GM12878 (cell line): ENCODE data around the gene TTLL4. TPM values are rescaled to one million over a fixed set of nuclear protein-coding genes. Genes with fewer than 3 reads are reported as not detected.

Source experiments
- ATAC-seq: fragments of 200-7000 bp; cut with Tn5 transposase; 3 replicates; pipeline ENCODE4 v1.9.1; 2020; ENCODE audit warnings: mild to moderate bottlenecking, moderate library complexity
- BruUV-seq: library from RNA; stranded (reverse); fragments of 400-500 nt; replicated peaks from 2 replicates; lab custom pipeline; 2021; lab: Mats Ljungman, UMichigan
- CTCF ChIA-PET: fragments of 300-600 bp; sonication (Branson Sonifier 250); formaldehyde crosslinking; extraction: SDS; loops from one replicate; lab custom pipeline; 2021; ENCODE audit warnings: inconsistent platforms; lab: Yijun Ruan, JAX
- POLR2A ChIA-PET: fragments of 350-600 bp; formaldehyde crosslinking; extraction: SDS; loops from one replicate; lab custom pipeline; 2021; ENCODE audit warnings: inconsistent platforms; lab: Charles Lee
- RAD21 ChIA-PET: fragments of 300-600 bp; sonication (Branson Sonifier 250); formaldehyde crosslinking; loops from one replicate; lab custom pipeline; 2023; ENCODE audit warnings: antibody characterized with exemption; ENCODE audit not compliant: unreplicated experiment; lab: Charles Lee
- SMC1A ChIA-PET: fragments of 300-600 bp; sonication (Branson Sonifier 250); formaldehyde crosslinking; loops from one replicate; lab custom pipeline; 2023; ENCODE audit not compliant: unreplicated experiment, uncharacterized antibody; lab: Charles Lee
- DNase-seq: peaks from one replicate; pipeline ENCODE4 v3.0.0-alpha.2; 2011; ENCODE audit warnings: low read depth, low spot score
- FAIRE-seq: peaks from 3 replicates; lab custom pipeline; 2011; peaks lifted over from hg19 to GRCh38; lab: Jason Lieb, UNC
- H2AFZ ChIP-seq: 2 replicates; pipeline ENCODE4 v1.6.0; 2011; ENCODE audit warnings: low read depth, low read length, control low read depth; ENCODE audit not compliant: control insufficient read depth
- H3K27ac ChIP-seq: 2 replicates; pipeline ENCODE4 v1.5.1; 2011; ENCODE audit warnings: control low read depth; ENCODE audit not compliant: control insufficient read depth, insufficient read depth
- H3K27me3 ChIP-seq, 2 experiments: replicated peaks in 1 of 2; 2 replicates each; pipeline versions ENCODE4 v1.6.0 to v1.6.1; 2011; ENCODE audit warnings: low read length in 1 of 2; ENCODE audit not compliant: control insufficient read depth in 2 of 2, insufficient read depth in 2 of 2
- H3K36me3 ChIP-seq, 2 experiments: 2 replicates each; pipeline ENCODE4 v1.5.1; 2011; ENCODE audit warnings: low read length in 1 of 2; ENCODE audit not compliant: control insufficient read depth in 2 of 2, insufficient read depth in 2 of 2
- H3K4me1 ChIP-seq: 2 replicates; pipeline ENCODE4 v1.6.1; 2011; ENCODE audit warnings: mild to moderate bottlenecking, low read length, moderate library complexity, mixed read lengths; ENCODE audit not compliant: control insufficient read depth, insufficient read depth
- H3K4me2 ChIP-seq: 2 replicates; pipeline ENCODE4 v1.6.0; 2011; ENCODE audit warnings: control low read depth; ENCODE audit not compliant: control insufficient read depth, insufficient read depth
- H3K4me3 ChIP-seq: fragments of 200-600 bp; sonication (generic); 2 replicates; pipeline ENCODE4 v1.5.1; 2016
- H3K79me2 ChIP-seq: 2 replicates; pipeline ENCODE4 v1.6.0; 2011; ENCODE audit warnings: low read length; ENCODE audit not compliant: control insufficient read depth, insufficient read depth
- H3K9ac ChIP-seq: 2 replicates; pipeline ENCODE4 v1.8.0; 2011; ENCODE audit warnings: low read length, control low read depth, mixed read lengths; ENCODE audit not compliant: control insufficient read depth, insufficient read depth
- H3K9me3 ChIP-seq: replicated peaks from 3 replicates; pipeline ENCODE4 v1.5.1; 2011; ENCODE audit warnings: mild to moderate bottlenecking, low read length; ENCODE audit not compliant: control insufficient read depth, insufficient read depth
- H4K20me1 ChIP-seq: 2 replicates; pipeline ENCODE4 v1.6.0; 2011; ENCODE audit not compliant: control insufficient read depth, insufficient read depth
- CREB1 ChIP-seq: IDR thresholded peaks from 2 replicates; pipeline ENCODE4 v1.6.1; 2012; ENCODE audit warnings: low read depth, mild to moderate bottlenecking, inconsistent platforms
- EED ChIP-seq: sonication (generic); IDR thresholded peaks from 2 replicates; pipeline ENCODE4 v1.6.1; 2016; ENCODE audit warnings: antibody characterized with exemption, low read depth
- KDM1A ChIP-seq: fragments of 200-600 bp; sonication (generic); IDR thresholded peaks from 2 replicates; pipeline ENCODE4 v1.6.1; 2016; ENCODE audit warnings: borderline replicate concordance
- LARP7 ChIP-seq: fragments of 450-650 bp; IDR thresholded peaks from 2 replicates; pipeline ENCODE4 v1.6.1; 2017; ENCODE audit warnings: mild to moderate bottlenecking
- TCF3 ChIP-seq: IDR thresholded peaks from 2 replicates; pipeline ENCODE4 v1.6.1; 2012; ENCODE audit warnings: low read depth, mild to moderate bottlenecking, low read length, borderline replicate concordance; ENCODE audit not compliant: insufficient read depth
- WGBS: methylation state at CpG from one replicate; pipeline ENCODE4 v1.1.6; 2016; ENCODE audit warnings: low lambda C conversion rate; ENCODE audit not compliant: insufficient replicate concordance, insufficient coverage; ENCODE audit errors: missing lambda C conversion rate; 5-methylcytosine and 5-hydroxymethylcytosine counted together
- in situ Hi-C: fragments of 300-500 bp; cut with MboI; formaldehyde crosslinking; loops from 9 replicates; pipeline ENCODE4 v1.14.3; 2018; ENCODE audit warnings: mixed read lengths
- intact Hi-C: fragments of 100-400 bp; cut with micrococcal nuclease; formaldehyde crosslinking; loops from one replicate; pipeline ENCODE4 v1.14.2; 2022; ENCODE audit not compliant: unreplicated experiment
- polyA plus RNA-seq, 11 experiments: library from polyadenylated mRNA; depleted of rRNA in 4 of 11; unstranded in 6 of 11; stranded (reverse) in 5 of 11; fragments of >200 nt; fragmentation: Nextera tagmentation in 4 of 11; fragmentation: Illumina TruSeq in 1 of 11; extraction: Ambion mirVana in 4 of 11; extraction: Trizol in 1 of 11; gene quantifications; 1 replicate in 1 of 11; 2 replicates in 10 of 11; pipeline versions ENCODE4 v1.2.1 to v1.2.3, GENCODE V29; 2011 to 2016; ENCODE audit warnings: inconsistent platforms in 2 of 11, missing spikeins in 2 of 11, low read depth in 1 of 11
- total RNA-seq, 4 experiments: library from RNA; depleted of rRNA in 3 of 4; stranded (reverse); fragments of >200 nt in 3 of 4; fragmentation: Illumina TruSeq in 1 of 4; extraction: Trizol in 1 of 4; gene quantifications; 2 replicates each; pipeline versions ENCODE4 v1.2.1 to v1.2.3, GENCODE V29; 2013 to 2021
- TF ChIP-seq, protein P1 (sequence below): fragments of 450-650 bp; formaldehyde crosslinking; IDR thresholded peaks from 2 replicates; pipeline ENCODE4 v1.5.0; 2022; ENCODE audit warnings: mild to moderate bottlenecking, missing genetic modification characterization
- TF ChIP-seq, protein P2 (sequence below): fragments of 450-650 bp; formaldehyde crosslinking; IDR thresholded peaks from 2 replicates; pipeline ENCODE4 v1.4.0; 2020; ENCODE audit warnings: mild to moderate bottlenecking, moderate library complexity
- TF ChIP-seq, protein P3 (sequence below): fragments of 450-650 bp; IDR thresholded peaks from 2 replicates; pipeline ENCODE4 v1.6.1; 2017; ENCODE audit warnings: mild to moderate bottlenecking, low read depth, inconsistent platforms; ENCODE audit not compliant: poor library complexity, severe bottlenecking
- TF ChIP-seq, protein P4 (sequence below): fragments of 150-350 bp; IDR thresholded peaks from 2 replicates; pipeline ENCODE4 v1.6.1; 2016; ENCODE audit warnings: low read depth, low read length

Gene TTLL4
- total and polyA plus RNA-seq, 10 of the 15 experiments (the other 5 are each of a cell fraction or from before 2014, with no cell fraction given), result 16.6 to 63.1 (median 32.9) TPM

DNA sequence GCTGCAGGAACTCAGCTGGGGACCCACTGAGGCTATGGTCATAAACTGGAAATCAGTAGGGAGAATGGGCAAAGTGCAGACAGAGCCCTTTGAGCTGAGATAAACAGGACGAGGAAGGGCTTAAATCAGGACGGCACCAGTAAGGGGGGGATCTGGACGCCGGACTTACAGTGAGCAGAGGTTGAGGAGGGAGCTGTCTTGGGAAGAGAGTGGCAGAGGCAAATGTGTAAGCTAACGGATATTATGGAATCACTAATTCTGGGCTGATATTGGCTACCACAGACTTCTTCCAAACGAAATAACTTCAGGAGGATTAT, 71.9 kb downstream of the TTLL4 start (continued):
- TF ChIP-seq LARP7, result no peak

DNA sequence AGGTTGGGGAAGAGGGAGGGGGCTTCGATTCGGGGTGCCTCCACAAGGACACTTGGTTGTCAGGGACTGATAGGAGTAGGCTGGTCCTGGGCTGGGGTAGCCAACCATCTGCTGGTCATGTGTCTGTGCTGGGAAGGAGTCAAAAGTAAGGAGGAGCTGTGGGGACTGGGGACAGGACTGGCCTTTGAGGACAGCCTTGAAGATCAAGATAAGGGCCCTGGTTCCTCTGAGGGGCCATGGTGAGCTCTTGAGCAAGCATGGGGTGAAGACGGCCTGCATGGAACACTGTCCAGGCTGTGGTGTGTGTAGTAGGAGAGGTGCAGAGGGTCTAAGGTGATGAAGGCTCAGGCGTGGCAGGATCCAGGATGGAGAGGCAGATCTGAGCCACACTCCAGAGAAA, 73.1 kb downstream of the TTLL4 start:
- no peak for ATAC-seq
- no peak overlapping the region for H3K4me3 ChIP-seq
- ChIA-PET RAD21 (no interaction called here), SMC1A (no interaction called here), POLR2A (interaction anchor here (0.6 kb wide), 1 partner anchor 72 kb away, joined by 3 read pairs; no protein-coding TSS in a partner anchor), CTCF (no interaction called here)
- no peak for FAIRE-seq
- H3K4me1 ChIP-seq, result no peaks in the 10 kb centered on the region
- no peak overlapping the region for H3K4me2 ChIP-seq
- no peak overlapping the region for H3K27ac ChIP-seq
- H4K20me1 ChIP-seq, result no peaks in the 10 kb centered on the region
- peaks cover 5 to 8% of the 10 kb centered on the region in 2 experiments; a peak in 3 of 4 replicates for H3K27me3 ChIP-seq
- H3K36me3 ChIP-seq, result no peaks in the 10 kb centered on the region
- H3K9ac ChIP-seq, result no peak overlapping the region
- H3K9me3 ChIP-seq, result no peaks in the 10 kb centered on the region
- no peak for DNase-seq
- in situ Hi-C loops, result no loop called here
- no TSS peak for BruUV-seq
- H3K79me2 ChIP-seq, result no peaks in the 10 kb centered on the region
- no peak overlapping the region for H2AFZ ChIP-seq
- intact Hi-C loops, result no loop called here
- WGBS, result 13% methylated on average over 4 of the region's 4 CpGs
- TF ChIP-seq, protein P1, sequence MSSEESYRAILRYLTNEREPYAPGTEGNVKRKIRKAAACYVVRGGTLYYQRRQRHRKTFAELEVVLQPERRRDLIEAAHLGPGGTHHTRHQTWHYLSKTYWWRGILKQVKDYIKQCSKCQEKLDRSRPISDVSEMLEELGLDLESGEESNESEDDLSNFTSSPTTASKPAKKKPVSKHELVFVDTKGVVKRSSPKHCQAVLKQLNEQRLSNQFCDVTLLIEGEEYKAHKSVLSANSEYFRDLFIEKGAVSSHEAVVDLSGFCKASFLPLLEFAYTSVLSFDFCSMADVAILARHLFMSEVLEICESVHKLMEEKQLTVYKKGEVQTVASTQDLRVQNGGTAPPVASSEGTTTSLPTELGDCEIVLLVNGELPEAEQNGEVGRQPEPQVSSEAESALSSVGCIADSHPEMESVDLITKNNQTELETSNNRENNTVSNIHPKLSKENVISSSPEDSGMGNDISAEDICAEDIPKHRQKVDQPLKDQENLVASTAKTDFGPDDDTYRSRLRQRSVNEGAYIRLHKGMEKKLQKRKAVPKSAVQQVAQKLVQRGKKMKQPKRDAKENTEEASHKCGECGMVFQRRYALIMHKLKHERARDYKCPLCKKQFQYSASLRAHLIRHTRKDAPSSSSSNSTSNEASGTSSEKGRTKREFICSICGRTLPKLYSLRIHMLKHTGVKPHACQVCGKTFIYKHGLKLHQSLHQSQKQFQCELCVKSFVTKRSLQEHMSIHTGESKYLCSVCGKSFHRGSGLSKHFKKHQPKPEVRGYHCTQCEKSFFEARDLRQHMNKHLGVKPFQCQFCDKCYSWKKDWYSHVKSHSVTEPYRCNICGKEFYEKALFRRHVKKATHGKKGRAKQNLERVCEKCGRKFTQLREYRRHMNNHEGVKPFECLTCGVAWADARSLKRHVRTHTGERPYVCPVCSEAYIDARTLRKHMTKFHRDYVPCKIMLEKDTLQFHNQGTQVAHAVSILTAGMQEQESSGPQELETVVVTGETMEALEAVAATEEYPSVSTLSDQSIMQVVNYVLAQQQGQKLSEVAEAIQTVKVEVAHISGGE (CRISPR knock-in tag), result no peak
- TF ChIP-seq, protein P2, sequence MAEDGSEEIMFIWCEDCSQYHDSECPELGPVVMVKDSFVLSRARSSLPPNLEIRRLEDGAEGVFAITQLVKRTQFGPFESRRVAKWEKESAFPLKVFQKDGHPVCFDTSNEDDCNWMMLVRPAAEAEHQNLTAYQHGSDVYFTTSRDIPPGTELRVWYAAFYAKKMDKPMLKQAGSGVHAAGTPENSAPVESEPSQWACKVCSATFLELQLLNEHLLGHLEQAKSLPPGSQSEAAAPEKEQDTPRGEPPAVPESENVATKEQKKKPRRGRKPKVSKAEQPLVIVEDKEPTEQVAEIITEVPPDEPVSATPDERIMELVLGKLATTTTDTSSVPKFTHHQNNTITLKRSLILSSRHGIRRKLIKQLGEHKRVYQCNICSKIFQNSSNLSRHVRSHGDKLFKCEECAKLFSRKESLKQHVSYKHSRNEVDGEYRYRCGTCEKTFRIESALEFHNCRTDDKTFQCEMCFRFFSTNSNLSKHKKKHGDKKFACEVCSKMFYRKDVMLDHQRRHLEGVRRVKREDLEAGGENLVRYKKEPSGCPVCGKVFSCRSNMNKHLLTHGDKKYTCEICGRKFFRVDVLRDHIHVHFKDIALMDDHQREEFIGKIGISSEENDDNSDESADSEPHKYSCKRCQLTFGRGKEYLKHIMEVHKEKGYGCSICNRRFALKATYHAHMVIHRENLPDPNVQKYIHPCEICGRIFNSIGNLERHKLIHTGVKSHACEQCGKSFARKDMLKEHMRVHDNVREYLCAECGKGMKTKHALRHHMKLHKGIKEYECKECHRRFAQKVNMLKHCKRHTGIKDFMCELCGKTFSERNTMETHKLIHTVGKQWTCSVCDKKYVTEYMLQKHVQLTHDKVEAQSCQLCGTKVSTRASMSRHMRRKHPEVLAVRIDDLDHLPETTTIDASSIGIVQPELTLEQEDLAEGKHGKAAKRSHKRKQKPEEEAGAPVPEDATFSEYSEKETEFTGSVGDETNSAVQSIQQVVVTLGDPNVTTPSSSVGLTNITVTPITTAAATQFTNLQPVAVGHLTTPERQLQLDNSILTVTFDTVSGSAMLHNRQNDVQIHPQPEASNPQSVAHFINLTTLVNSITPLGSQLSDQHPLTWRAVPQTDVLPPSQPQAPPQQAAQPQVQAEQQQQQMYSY (CRISPR knock-in tag), result no peak
- no peak for TF ChIP-seq EED
- no peak for TF ChIP-seq CREB1
- no peak for TF ChIP-seq TCF3
- no peak for TF ChIP-seq KDM1A
- TF ChIP-seq, protein P3, sequence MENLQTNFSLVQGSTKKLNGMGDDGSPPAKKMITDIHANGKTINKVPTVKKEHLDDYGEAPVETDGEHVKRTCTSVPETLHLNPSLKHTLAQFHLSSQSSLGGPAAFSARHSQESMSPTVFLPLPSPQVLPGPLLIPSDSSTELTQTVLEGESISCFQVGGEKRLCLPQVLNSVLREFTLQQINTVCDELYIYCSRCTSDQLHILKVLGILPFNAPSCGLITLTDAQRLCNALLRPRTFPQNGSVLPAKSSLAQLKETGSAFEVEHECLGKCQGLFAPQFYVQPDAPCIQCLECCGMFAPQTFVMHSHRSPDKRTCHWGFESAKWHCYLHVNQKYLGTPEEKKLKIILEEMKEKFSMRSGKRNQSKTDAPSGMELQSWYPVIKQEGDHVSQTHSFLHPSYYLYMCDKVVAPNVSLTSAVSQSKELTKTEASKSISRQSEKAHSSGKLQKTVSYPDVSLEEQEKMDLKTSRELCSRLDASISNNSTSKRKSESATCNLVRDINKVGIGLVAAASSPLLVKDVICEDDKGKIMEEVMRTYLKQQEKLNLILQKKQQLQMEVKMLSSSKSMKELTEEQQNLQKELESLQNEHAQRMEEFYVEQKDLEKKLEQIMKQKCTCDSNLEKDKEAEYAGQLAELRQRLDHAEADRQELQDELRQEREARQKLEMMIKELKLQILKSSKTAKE, result no peak
- TF ChIP-seq, protein P4, sequence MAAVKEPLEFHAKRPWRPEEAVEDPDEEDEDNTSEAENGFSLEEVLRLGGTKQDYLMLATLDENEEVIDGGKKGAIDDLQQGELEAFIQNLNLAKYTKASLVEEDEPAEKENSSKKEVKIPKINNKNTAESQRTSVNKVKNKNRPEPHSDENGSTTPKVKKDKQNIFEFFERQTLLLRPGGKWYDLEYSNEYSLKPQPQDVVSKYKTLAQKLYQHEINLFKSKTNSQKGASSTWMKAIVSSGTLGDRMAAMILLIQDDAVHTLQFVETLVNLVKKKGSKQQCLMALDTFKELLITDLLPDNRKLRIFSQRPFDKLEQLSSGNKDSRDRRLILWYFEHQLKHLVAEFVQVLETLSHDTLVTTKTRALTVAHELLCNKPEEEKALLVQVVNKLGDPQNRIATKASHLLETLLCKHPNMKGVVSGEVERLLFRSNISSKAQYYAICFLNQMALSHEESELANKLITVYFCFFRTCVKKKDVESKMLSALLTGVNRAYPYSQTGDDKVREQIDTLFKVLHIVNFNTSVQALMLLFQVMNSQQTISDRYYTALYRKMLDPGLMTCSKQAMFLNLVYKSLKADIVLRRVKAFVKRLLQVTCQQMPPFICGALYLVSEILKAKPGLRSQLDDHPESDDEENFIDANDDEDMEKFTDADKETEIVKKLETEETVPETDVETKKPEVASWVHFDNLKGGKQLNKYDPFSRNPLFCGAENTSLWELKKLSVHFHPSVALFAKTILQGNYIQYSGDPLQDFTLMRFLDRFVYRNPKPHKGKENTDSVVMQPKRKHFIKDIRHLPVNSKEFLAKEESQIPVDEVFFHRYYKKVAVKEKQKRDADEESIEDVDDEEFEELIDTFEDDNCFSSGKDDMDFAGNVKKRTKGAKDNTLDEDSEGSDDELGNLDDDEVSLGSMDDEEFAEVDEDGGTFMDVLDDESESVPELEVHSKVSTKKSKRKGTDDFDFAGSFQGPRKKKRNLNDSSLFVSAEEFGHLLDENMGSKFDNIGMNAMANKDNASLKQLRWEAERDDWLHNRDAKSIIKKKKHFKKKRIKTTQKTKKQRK, result no peak
